ENCODE results near the gene EIF4A3.

DNA sequence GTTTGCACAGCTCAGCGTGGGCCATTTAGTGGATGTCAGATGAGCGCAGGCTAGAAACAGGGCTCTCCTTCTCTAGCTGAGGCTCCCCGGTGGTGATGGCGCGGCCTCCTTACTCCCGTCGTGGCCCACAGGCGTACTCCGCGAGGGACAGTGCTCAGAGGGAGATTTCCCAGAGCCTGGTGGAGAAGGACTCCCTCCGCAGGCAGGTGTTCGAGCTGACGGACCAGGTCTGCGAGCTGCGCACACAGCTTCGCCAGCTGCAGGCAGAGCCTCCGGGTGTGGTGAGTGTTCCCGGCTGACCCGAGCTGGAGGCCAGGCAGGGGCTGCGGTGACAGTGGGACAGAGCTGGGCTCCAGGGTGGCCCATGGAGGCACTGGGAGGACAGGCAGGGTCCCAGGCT is 44.3 kb upstream of the EIF4A3 start:
- TF ChIP-seq ZNF565 (CRISPR knock-in tag; conservative IDR thresholded peaks at IDR 0.05; ENCODE audit: low read depth) (no peak), ZNF70 (CRISPR knock-in tag; IDR thresholded peaks at IDR 0.05) (no peak), CSDC2 (CRISPR knock-in tag; IDR thresholded peaks at IDR 0.05) (no peak), ESRRG (CRISPR knock-in tag; IDR thresholded peaks at IDR 0.05) (no peak), ZFP3 (CRISPR knock-in tag; IDR thresholded peaks at IDR 0.05) (no peak), ISL1 (CRISPR knock-in tag; IDR thresholded peaks at IDR 0.05) (no peak), OSR1 (CRISPR knock-in tag; IDR thresholded peaks at IDR 0.05) (no peak)
- TF ChIP-seq, protein P1, sequence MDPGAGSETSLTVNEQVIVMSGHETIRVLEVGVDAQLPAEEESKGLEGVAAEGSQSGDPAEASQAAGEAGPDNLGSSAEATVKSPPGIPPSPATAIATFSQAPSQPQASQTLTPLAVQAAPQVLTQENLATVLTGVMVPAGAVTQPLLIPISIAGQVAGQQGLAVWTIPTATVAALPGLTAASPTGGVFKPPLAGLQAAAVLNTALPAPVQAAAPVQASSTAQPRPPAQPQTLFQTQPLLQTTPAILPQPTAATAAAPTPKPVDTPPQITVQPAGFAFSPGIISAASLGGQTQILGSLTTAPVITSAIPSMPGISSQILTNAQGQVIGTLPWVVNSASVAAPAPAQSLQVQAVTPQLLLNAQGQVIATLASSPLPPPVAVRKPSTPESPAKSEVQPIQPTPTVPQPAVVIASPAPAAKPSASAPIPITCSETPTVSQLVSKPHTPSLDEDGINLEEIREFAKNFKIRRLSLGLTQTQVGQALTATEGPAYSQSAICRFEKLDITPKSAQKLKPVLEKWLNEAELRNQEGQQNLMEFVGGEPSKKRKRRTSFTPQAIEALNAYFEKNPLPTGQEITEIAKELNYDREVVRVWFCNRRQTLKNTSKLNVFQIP (CRISPR knock-in tag; IDR thresholded peaks at IDR 0.05; ENCODE audit: borderline replicate concordance, low read depth): no peak
- TF ChIP-seq, protein P2, sequence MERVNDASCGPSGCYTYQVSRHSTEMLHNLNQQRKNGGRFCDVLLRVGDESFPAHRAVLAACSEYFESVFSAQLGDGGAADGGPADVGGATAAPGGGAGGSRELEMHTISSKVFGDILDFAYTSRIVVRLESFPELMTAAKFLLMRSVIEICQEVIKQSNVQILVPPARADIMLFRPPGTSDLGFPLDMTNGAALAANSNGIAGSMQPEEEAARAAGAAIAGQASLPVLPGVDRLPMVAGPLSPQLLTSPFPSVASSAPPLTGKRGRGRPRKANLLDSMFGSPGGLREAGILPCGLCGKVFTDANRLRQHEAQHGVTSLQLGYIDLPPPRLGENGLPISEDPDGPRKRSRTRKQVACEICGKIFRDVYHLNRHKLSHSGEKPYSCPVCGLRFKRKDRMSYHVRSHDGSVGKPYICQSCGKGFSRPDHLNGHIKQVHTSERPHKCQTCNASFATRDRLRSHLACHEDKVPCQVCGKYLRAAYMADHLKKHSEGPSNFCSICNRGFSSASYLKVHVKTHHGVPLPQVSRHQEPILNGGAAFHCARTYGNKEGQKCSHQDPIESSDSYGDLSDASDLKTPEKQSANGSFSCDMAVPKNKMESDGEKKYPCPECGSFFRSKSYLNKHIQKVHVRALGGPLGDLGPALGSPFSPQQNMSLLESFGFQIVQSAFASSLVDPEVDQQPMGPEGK (CRISPR knock-in tag; IDR thresholded peaks at IDR 0.05; ENCODE audit: borderline replicate concordance): no peak
- TF ChIP-seq, protein P3, sequence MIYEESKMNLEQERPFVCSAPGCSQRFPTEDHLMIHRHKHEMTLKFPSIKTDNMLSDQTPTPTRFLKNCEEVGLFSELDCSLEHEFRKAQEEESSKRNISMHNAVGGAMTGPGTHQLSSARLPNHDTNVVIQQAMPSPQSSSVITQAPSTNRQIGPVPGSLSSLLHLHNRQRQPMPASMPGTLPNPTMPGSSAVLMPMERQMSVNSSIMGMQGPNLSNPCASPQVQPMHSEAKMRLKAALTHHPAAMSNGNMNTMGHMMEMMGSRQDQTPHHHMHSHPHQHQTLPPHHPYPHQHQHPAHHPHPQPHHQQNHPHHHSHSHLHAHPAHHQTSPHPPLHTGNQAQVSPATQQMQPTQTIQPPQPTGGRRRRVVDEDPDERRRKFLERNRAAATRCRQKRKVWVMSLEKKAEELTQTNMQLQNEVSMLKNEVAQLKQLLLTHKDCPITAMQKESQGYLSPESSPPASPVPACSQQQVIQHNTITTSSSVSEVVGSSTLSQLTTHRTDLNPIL (CRISPR knock-in tag; IDR thresholded peaks at IDR 0.05; ENCODE audit: low read depth): no peak

Measured in SK-N-SH treated with all-trans-retinoic acid at 6 μM for 48 hours (cell line).